K562 (cell line): ENCODE data around the gene LAMB4. TPM values are rescaled to one million over a fixed set of nuclear protein-coding genes. Genes with fewer than 3 reads are reported as not detected.

Experiments used
- CBFA2T3 ChIP-seq: fragments of 450-650 bp; IDR thresholded peaks from 2 replicates; pipeline ENCODE4 v1.6.1; 2017
- GABPB1 ChIP-seq: sonication (generic); formaldehyde crosslinking; IDR thresholded peaks from 2 replicates; pipeline ENCODE4 v1.8.0; 2022; ENCODE audit warnings: mild to moderate bottlenecking, missing genetic modification reagents
- IFI16 ChIP-seq: fragments of 250-450 bp; sonication (Bioruptor Pico); IDR thresholded peaks from 2 replicates; pipeline ENCODE4 v2.1.2; 2022; ENCODE audit warnings: mild to moderate bottlenecking, inconsistent platforms
- MECOM ChIP-seq: fragments of 250-450 bp; sonication (Bioruptor Pico); IDR thresholded peaks from 2 replicates; pipeline ENCODE4 v1.8.0; 2022; ENCODE audit warnings: inconsistent platforms
- NBN ChIP-seq: fragments of 450-650 bp; IDR thresholded peaks from 2 replicates; pipeline ENCODE4 v1.6.1; 2016; ENCODE audit warnings: low read depth, mild to moderate bottlenecking
- RBM34 ChIP-seq: fragments of 200-400 bp; formaldehyde crosslinking; IDR thresholded peaks from 2 replicates; pipeline ENCODE4 v1.6.1; 2018; ENCODE audit warnings: low read length, borderline replicate concordance; ENCODE audit not compliant: insufficient read depth
- TAF9B ChIP-seq: fragments of 450-650 bp; IDR thresholded peaks from 2 replicates; pipeline ENCODE4 v1.6.1; 2018; ENCODE audit warnings: mild to moderate bottlenecking; ENCODE audit not compliant: partially characterized antibody
- THRAP3 ChIP-seq: fragments of 450-650 bp; IDR thresholded peaks from 2 replicates; pipeline ENCODE4 v1.6.1; 2016; ENCODE audit warnings: mild to moderate bottlenecking, inconsistent platforms, borderline replicate concordance
- ZNF778 ChIP-seq: fragments of 450-650 bp; formaldehyde crosslinking; IDR thresholded peaks from 2 replicates; pipeline ENCODE4 v1.4.0; 2020; ENCODE audit warnings: mild to moderate bottlenecking, moderate library complexity
- polyA plus RNA-seq, 8 experiments: library from polyadenylated mRNA; depleted of rRNA in 4 of 8; stranded (reverse) in 5 of 8; unstranded in 3 of 8; fragments of >200 nt; fragmentation: Nextera tagmentation in 2 of 8; fragmentation: Illumina TruSeq in 1 of 8; extraction: Ambion mirVana in 2 of 8; extraction: Trizol in 1 of 8; gene quantifications; 2 replicates each; pipeline versions ENCODE4 v1.2.1 to v1.2.3, GENCODE V29; 2011 to 2014; ENCODE audit warnings: inconsistent platforms in 1 of 8, missing spikeins in 1 of 8
- total RNA-seq, 7 experiments: library from RNA; depleted of rRNA in 6 of 7; stranded (reverse); fragments of >200 nt in 6 of 7; fragmentation: Illumina TruSeq in 2 of 7; extraction: Trizol in 2 of 7; gene quantifications; 2 replicates each; pipeline versions ENCODE4 v1.2.1 to v1.2.3, GENCODE V29; 2011 to 2021; ENCODE audit warnings: low replicate concordance in 1 of 7
- TF ChIP-seq, protein P1 (sequence below): fragments of 250-450 bp; sonication (Bioruptor Pico); IDR thresholded peaks from 2 replicates; pipeline ENCODE4 v1.5.0; 2021; ENCODE audit warnings: mild to moderate bottlenecking, moderate library complexity
- TF ChIP-seq, protein P2 (sequence below), 2 experiments: fragments of 450-650 bp in 1 of 2; sonication (generic) in 1 of 2; formaldehyde crosslinking in 1 of 2; IDR thresholded peaks in 1 of 2; conservative IDR thresholded peaks in 1 of 2; 2 replicates each; pipeline versions ENCODE4 v1.6.1 to v1.8.1; 2016 to 2023; ENCODE audit warnings: mild to moderate bottlenecking in 2 of 2, moderate library complexity in 2 of 2, inconsistent platforms in 1 of 2, missing genetic modification reagents in 1 of 2
- TF ChIP-seq, protein P3 (sequence below): fragments of 250-450 bp; sonication (Bioruptor Pico); IDR thresholded peaks from 2 replicates; pipeline ENCODE4 v1.9.0; 2021; ENCODE audit warnings: mild to moderate bottlenecking, inconsistent platforms
- TF ChIP-seq, protein P4 (sequence below): fragments of 450-650 bp; IDR thresholded peaks from 2 replicates; pipeline ENCODE4 v1.6.1; 2016
- TF ChIP-seq, protein P5 (sequence below): sonication (generic); formaldehyde crosslinking; IDR thresholded peaks from 2 replicates; pipeline ENCODE4 v1.8.1; 2023; ENCODE audit warnings: mild to moderate bottlenecking, missing genetic modification reagents
- TF ChIP-seq, protein P6 (sequence below): sonication (generic); formaldehyde crosslinking; IDR thresholded peaks from 2 replicates; pipeline ENCODE4 v1.8.0; 2022; ENCODE audit warnings: missing genetic modification reagents, mild to moderate bottlenecking, moderate library complexity, borderline replicate concordance

LAMB4 gene
- total and polyA plus RNA-seq, 9 of the 15 experiments (the other 6 are each of a cell fraction or from before 2014, with no cell fraction given): 0.06 to 0.13 (median 0.07) TPM; not detected in 6

DNA sequence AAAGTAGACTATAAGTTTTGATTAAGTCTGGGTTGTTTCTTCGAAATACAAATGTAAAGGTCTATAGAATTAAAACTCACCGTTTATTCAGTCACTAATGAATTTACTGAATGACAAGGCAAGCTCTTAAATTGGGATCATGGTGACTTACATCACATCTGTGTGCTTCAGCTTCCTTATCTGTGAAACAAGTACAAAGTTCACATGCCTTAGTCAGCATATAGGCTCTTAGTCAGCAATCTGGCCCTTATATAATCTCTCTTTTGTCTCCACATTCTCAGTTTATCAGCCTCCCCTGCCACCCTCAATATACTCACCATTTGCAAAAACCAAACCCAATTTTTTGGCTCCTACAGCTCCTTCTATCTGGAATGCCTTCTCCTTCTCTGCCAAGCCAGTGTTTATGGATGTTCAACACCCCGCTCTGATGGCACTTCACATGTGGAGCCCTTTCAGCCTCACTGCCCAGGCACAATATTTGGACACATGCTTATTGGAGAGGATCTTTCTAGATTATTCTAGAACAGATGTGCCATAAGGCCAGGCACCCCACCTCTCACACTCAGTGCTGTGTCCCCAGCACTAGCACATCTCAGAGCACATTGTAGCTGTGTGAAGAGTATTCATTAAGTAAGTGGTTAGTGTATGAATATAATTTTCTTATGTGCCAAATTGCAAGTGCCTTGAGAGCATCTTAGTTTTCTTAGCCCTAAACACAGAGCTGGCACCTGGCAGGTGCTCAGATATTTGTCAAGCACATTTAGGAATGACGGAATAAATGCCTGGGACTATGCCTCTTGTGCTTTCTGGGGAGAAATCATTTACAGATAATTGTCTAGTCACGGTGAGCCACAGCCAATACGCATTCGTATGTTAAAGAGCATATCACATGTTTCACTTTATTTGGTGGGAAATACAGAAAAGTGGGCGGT, 117.4 kb downstream of the LAMB4 start (continued):
- TF ChIP-seq, protein P1, sequence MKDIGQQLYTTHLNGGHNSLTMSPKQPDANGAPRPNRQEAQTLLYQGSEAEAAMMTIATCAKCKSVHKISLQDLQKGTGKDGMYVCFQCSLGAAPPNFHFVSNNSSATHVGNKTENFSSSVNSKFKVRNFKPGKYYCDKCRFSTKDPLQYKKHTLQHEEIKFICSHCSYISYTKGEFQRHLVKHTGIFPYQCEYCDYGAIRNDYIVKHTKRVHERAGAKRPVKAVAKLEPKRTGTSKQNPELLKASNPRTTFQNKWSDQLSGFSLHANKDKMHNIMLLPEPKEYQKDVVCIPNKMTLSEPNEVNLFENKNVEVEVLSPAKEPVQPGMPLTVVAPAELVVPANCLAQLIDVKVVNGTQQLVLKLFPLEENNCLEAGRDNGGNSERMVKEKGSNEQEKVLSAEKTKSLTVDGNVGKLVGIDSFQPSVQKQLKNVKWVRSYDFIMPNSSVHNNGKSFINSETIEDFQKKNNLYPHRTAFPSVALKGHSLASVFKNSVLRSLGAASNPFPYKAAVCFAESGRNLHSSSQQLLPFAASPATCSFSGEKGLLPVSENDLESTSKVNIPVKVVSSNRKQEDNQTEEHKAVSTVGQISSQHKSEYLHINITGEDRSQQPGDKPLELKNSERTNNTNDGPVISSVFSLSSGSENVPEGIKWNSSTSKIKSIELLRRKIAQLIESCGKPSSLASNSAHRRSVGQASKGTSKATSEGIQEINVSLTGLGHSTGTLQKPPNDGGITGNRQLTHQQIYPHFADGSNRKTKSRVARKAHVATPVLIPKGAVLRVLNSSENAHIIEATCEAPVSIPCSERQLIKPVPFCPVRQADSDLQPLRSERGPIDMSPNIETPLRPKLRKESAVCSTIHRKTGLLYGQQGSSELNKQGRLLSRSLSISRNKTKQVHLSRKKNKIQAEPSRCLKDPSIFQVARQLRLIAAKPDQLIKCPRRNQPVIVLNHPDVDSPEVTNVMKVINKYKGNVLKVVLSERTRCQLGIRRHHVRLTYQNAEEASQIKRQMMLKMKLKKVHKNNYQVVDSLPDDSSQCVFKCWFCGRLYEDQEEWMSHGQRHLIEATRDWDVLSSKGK (CRISPR knock-in tag): no peak
- TF ChIP-seq MECOM (CRISPR knock-in tag) (no peak), TAF9B (peak; percentile 97), IFI16 (CRISPR knock-in tag) (no peak), CBFA2T3 (peak; percentile 98), NBN (peak; percentile 91), ZNF778 (no peak), THRAP3 (peak; percentile 17; the same call in 1 of the 2 replicates), RBM34 (no peak), GABPB1 (CRISPR knock-in tag) (0 out of 2 replicates have a peak, but pooled peaks have one; percentile 44)
- TF ChIP-seq, protein P2, sequence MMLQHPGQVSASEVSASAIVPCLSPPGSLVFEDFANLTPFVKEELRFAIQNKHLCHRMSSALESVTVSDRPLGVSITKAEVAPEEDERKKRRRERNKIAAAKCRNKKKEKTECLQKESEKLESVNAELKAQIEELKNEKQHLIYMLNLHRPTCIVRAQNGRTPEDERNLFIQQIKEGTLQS (IDR thresholded peaks at IDR 0.05): peak; percentile 94
- TF ChIP-seq, protein P2 (CRISPR knock-in tag; conservative IDR thresholded peaks at IDR 0.05): peak; percentile 52; the same call in 1 of the 2 replicates
- TF ChIP-seq, protein P3, sequence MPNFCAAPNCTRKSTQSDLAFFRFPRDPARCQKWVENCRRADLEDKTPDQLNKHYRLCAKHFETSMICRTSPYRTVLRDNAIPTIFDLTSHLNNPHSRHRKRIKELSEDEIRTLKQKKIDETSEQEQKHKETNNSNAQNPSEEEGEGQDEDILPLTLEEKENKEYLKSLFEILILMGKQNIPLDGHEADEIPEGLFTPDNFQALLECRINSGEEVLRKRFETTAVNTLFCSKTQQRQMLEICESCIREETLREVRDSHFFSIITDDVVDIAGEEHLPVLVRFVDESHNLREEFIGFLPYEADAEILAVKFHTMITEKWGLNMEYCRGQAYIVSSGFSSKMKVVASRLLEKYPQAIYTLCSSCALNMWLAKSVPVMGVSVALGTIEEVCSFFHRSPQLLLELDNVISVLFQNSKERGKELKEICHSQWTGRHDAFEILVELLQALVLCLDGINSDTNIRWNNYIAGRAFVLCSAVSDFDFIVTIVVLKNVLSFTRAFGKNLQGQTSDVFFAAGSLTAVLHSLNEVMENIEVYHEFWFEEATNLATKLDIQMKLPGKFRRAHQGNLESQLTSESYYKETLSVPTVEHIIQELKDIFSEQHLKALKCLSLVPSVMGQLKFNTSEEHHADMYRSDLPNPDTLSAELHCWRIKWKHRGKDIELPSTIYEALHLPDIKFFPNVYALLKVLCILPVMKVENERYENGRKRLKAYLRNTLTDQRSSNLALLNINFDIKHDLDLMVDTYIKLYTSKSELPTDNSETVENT: no peak
- TF ChIP-seq, protein P4, sequence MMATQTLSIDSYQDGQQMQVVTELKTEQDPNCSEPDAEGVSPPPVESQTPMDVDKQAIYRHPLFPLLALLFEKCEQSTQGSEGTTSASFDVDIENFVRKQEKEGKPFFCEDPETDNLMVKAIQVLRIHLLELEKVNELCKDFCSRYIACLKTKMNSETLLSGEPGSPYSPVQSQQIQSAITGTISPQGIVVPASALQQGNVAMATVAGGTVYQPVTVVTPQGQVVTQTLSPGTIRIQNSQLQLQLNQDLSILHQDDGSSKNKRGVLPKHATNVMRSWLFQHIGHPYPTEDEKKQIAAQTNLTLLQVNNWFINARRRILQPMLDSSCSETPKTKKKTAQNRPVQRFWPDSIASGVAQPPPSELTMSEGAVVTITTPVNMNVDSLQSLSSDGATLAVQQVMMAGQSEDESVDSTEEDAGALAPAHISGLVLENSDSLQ: peak; percentile 79
- TF ChIP-seq, protein P5, sequence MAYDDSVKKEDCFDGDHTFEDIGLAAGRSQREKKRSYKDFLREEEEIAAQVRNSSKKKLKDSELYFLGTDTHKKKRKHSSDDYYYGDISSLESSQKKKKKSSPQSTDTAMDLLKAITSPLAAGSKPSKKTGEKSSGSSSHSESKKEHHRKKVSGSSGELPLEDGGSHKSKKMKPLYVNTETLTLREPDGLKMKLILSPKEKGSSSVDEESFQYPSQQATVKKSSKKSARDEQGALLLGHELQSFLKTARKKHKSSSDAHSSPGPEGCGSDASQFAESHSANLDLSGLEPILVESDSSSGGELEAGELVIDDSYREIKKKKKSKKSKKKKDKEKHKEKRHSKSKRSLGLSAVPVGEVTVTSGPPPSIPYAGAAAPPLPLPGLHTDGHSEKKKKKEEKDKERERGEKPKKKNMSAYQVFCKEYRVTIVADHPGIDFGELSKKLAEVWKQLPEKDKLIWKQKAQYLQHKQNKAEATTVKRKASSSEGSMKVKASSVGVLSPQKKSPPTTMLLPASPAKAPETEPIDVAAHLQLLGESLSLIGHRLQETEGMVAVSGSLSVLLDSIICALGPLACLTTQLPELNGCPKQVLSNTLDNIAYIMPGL: no peak
- TF ChIP-seq, protein P6, sequence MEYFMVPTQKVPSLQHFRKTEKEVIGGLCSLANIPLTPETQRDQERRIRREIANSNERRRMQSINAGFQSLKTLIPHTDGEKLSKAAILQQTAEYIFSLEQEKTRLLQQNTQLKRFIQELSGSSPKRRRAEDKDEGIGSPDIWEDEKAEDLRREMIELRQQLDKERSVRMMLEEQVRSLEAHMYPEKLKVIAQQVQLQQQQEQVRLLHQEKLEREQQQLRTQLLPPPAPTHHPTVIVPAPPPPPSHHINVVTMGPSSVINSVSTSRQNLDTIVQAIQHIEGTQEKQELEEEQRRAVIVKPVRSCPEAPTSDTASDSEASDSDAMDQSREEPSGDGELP (CRISPR knock-in tag): 0 out of 2 replicates have a peak, but pooled peaks have one; percentile 21
